ENCODE measurements around the gene PITPNC1. TPM values are rescaled to one million over a fixed set of nuclear protein-coding genes. Genes with fewer than 3 reads are reported as not detected.

PITPNC1 gene
- total and polyA plus RNA-seq, 2 donors (not counting 3 experiments of a cell fraction or from before 2014, with no cell fraction given), result 2.4 to 9.6 TPM

- BruUV-seq (replicated peaks), result no TSS peak
- TF ChIP-seq POLR2AphosphoS5 (IDR thresholded peaks at IDR 0.05; ENCODE audit: insufficient read depth, low read depth, low read length) (no peak), FOS (IDR thresholded peaks at IDR 0.05; ENCODE audit: borderline replicate concordance, insufficient read depth, low read length) (no peak), JUN (IDR thresholded peaks at IDR 0.05; ENCODE audit: borderline replicate concordance, insufficient read depth, insufficient read length, low read depth) (no peak), POLR2A (IDR thresholded peaks at IDR 0.05; ENCODE audit: low read depth, low read length) (no peak), MAX (IDR thresholded peaks at IDR 0.05; ENCODE audit: insufficient read depth, insufficient read length) (no peak), EZH2 (IDR thresholded peaks at IDR 0.05; ENCODE audit: borderline replicate concordance, low read depth, low read length, severe bottlenecking) (no peak)
- H4K20me1 ChIP-seq (replicated peaks; ENCODE audit: control insufficient read depth, extremely low read depth, insufficient read depth, low read length), result no peaks in the 10 kb centered on the region
- no peak overlapping the region for H3K4me3 ChIP-seq (replicated peaks in 1 of 3; ENCODE audit: insufficient read depth in 1 of 3, low read depth in 1 of 3, low read length in 3 of 3)
- intact Hi-C loops (cut with micrococcal nuclease) (no loop called here), dilution Hi-C loops (cut with MboI; ENCODE audit: extremely low pct_ligation_motif_present, low sequenced_read_pairs) (no loop called here)
- DNase-seq (ENCODE audit: low read depth, low spot score), result no peak
- no peaks in the 10 kb centered on the region for H3K36me3 ChIP-seq (ENCODE audit: control insufficient read depth in 2 of 2, extremely low read depth in 1 of 2, insufficient read depth in 2 of 2, low read length in 2 of 2)
- H3K27ac ChIP-seq (ENCODE audit: insufficient read depth, low read depth, low read length), result no peak overlapping the region
- H3K9ac ChIP-seq (replicated peaks; ENCODE audit: extremely low read depth, insufficient read depth, low read length), result no peak overlapping the region
- no peaks in the 10 kb centered on the region for H3K27me3 ChIP-seq (ENCODE audit: control insufficient read depth in 2 of 2, insufficient read depth in 2 of 2, low read length in 2 of 2)
- ChIA-PET POLR2A (no interaction called here), CTCF (interaction anchor here (1.2 kb wide), 1 partner anchor 40 kb away, joined by 3 read pairs; no protein-coding TSS in a partner anchor)
- no peaks in the 10 kb centered on the region for H3K79me2 ChIP-seq (ENCODE audit: control insufficient read depth, insufficient read depth, low read length)
- H3K9me3 ChIP-seq (replicated peaks; ENCODE audit: control insufficient read depth, insufficient read depth, low read length), result no peaks in the 10 kb centered on the region
- no peak for FAIRE-seq
- H3K9me1 ChIP-seq (replicated peaks; ENCODE audit: control insufficient read depth, extremely low read depth, insufficient read depth, low read length), result no peaks in the 10 kb centered on the region
- peaks cover 10% of the 10 kb centered on the region for H3K4me1 ChIP-seq (ENCODE audit: control insufficient read depth, extremely low read depth, insufficient read depth, low read length)
- no peak overlapping the region for H2AFZ ChIP-seq (ENCODE audit: low read depth, low read length)
- no peak overlapping the region for H3K4me2 ChIP-seq (ENCODE audit: insufficient read depth, low read length)
Observed at GRCh38 chr17:67435122-67435521, 58.0 kb downstream of the PITPNC1 start.

GRCh38 chr17:67435786-67436185 is 58.7 kb downstream of the PITPNC1 start:
- no peak for FAIRE-seq
- ChIA-PET POLR2A (no interaction called here), CTCF (interaction anchor here (1.2 kb wide), 1 partner anchor 40 kb away, joined by 3 read pairs; no protein-coding TSS in a partner anchor)
- Histone ChIP-seq H3K9ac (replicated peaks; ENCODE audit: extremely low read depth, insufficient read depth, low read length) (no peak overlapping the region), H4K20me1 (replicated peaks; ENCODE audit: control insufficient read depth, extremely low read depth, insufficient read depth, low read length) (no peaks in the 10 kb centered on the region), H2AFZ (ENCODE audit: low read depth, low read length) (no peak overlapping the region), H3K4me2 (ENCODE audit: insufficient read depth, low read length) (no peak overlapping the region), H3K4me3 (replicated peaks in 1 of 3; ENCODE audit: insufficient read depth in 1 of 3, low read depth in 1 of 3, low read length in 3 of 3) (no peak overlapping the region), H3K9me1 (replicated peaks; ENCODE audit: control insufficient read depth, extremely low read depth, insufficient read depth, low read length) (no peaks in the 10 kb centered on the region), H3K27ac (ENCODE audit: insufficient read depth, low read depth, low read length) (no peak overlapping the region), H3K79me2 (ENCODE audit: control insufficient read depth, insufficient read depth, low read length) (no peaks in the 10 kb centered on the region), H3K4me1 (ENCODE audit: control insufficient read depth, extremely low read depth, insufficient read depth, low read length) (peaks cover 15% of the 10 kb centered on the region), H3K9me3 (replicated peaks; ENCODE audit: control insufficient read depth, insufficient read depth, low read length) (no peaks in the 10 kb centered on the region), H3K36me3 (ENCODE audit: control insufficient read depth in 2 of 2, extremely low read depth in 1 of 2, insufficient read depth in 2 of 2, low read length in 2 of 2) (no peaks in the 10 kb centered on the region), H3K27me3 (ENCODE audit: control insufficient read depth in 2 of 2, insufficient read depth in 2 of 2, low read length in 2 of 2) (no peaks in the 10 kb centered on the region)
- BruUV-seq (replicated peaks), result no TSS peak
- DNase-seq (ENCODE audit: low read depth, low spot score), result no peak
- dilution Hi-C loops (cut with MboI; ENCODE audit: extremely low pct_ligation_motif_present, low sequenced_read_pairs) (no loop called here), intact Hi-C loops (cut with micrococcal nuclease) (no loop called here)
- no peak for TF ChIP-seq FOS (IDR thresholded peaks at IDR 0.05; ENCODE audit: borderline replicate concordance, insufficient read depth, low read length)
- TF ChIP-seq POLR2AphosphoS5 (IDR thresholded peaks at IDR 0.05; ENCODE audit: insufficient read depth, low read depth, low read length), result no peak
- TF ChIP-seq MYC (IDR thresholded peaks at IDR 0.05; ENCODE audit: low read depth, low read length), result no peak
- TF ChIP-seq JUN (IDR thresholded peaks at IDR 0.05; ENCODE audit: borderline replicate concordance, insufficient read depth, insufficient read length, low read depth), result no peak
- TF ChIP-seq GATA2 (IDR thresholded peaks at IDR 0.05; ENCODE audit: insufficient read depth, insufficient read length, low read depth, low read length), result no peak
- TF ChIP-seq MAX (IDR thresholded peaks at IDR 0.05; ENCODE audit: insufficient read depth, insufficient read length), result no peak
- no peak for TF ChIP-seq EZH2 (IDR thresholded peaks at IDR 0.05; ENCODE audit: borderline replicate concordance, low read depth, low read length, severe bottlenecking)
- no peak for TF ChIP-seq CTCF (IDR thresholded peaks at IDR 0.05; ENCODE audit: extremely low read depth in 1 of 2, insufficient read depth in 1 of 2, low read depth in 1 of 2, low read length in 2 of 2)
- TF ChIP-seq POLR2A (IDR thresholded peaks at IDR 0.05; ENCODE audit: low read depth, low read length), result no peak

All from endothelial cell of umbilical vein (primary cell).